T-cell (primary cell): ENCODE data around the gene KSR1. TPM values are rescaled to one million over a fixed set of nuclear protein-coding genes. Genes with fewer than 3 reads are reported as not detected.

Experiments
- ATAC-seq, 4 experiments: fragments of 200-7000 bp in 3 of 4; fragments of 150-1000 bp in 1 of 4; cut with Tn5 transposase; replicated peaks in 1 of 4; 1 replicate in 3 of 4; 2 replicates in 1 of 4; pipeline ENCODE4 v1.10.0; 2021; ENCODE audit warnings: moderate library complexity in 3 of 4, mild to moderate bottlenecking in 2 of 4, moderate number of reproducible peaks in 1 of 4
- CTCF ChIA-PET, 2 donors: fragments of 300-600 bp; sonication (Branson Sonifier 250); formaldehyde crosslinking; loops; one replicate each; lab custom pipeline; 2022; ENCODE audit warnings: antibody characterized with exemption in 2 of 2; lab: Charles Lee
- POLR2A ChIA-PET, 2 donors: fragments of 300-600 bp; sonication (Branson Sonifier 250); formaldehyde crosslinking; loops; one replicate each; lab custom pipeline; 2022; ENCODE audit warnings: antibody characterized with exemption in 2 of 2; lab: Charles Lee
- DNase-seq, 35 experiments: peaks; one replicate each; pipeline versions ENCODE4 v3.0.0 to v3.0.0-alpha.2; 2013 to 2023
- H3K27ac ChIP-seq: one replicate; pipeline ENCODE4 v1.5.1; 2013; ENCODE audit warnings: low read length
- H3K27me3 ChIP-seq, 2 experiments: replicated peaks in 1 of 2; 1 replicate in 1 of 2; 2 replicates in 1 of 2; pipeline versions ENCODE4 v1.6.1 to v1.7.0; 2013; ENCODE audit warnings: low read length in 1 of 2, mixed read lengths in 1 of 2; ENCODE audit not compliant: control insufficient read depth in 2 of 2, insufficient read depth in 2 of 2; ENCODE audit errors: extremely low read depth in 1 of 2
- H3K36me3 ChIP-seq, 2 donors: 1 replicate in 1 of 2; 2 replicates in 1 of 2; pipeline versions ENCODE4 v1.6.1 to v1.7.0; 2013; ENCODE audit warnings: low read length in 1 of 2; ENCODE audit not compliant: control insufficient read depth in 2 of 2, insufficient read depth in 1 of 2; ENCODE audit errors: extremely low read depth in 1 of 2
- H3K4me1 ChIP-seq, 2 experiments: 1 replicate in 1 of 2; 2 replicates in 1 of 2; pipeline versions ENCODE4 v1.6.1 to v1.7.0; 2013; ENCODE audit warnings: low read length in 2 of 2, mixed read lengths in 1 of 2; ENCODE audit not compliant: insufficient read depth in 2 of 2, control insufficient read depth in 1 of 2; ENCODE audit errors: extremely low read depth in 1 of 2
- H3K4me3 ChIP-seq, 2 donors: 1 replicate in 1 of 2; 2 replicates in 1 of 2; pipeline versions ENCODE4 v1.5.1 to v1.7.0; 2013; ENCODE audit warnings: mild to moderate bottlenecking in 2 of 2, low read length in 1 of 2, moderate library complexity in 1 of 2; ENCODE audit not compliant: control insufficient read depth in 1 of 2; ENCODE audit errors: extremely low read depth in 1 of 2
- H3K9me3 ChIP-seq: 2 replicates; pipeline ENCODE4 v1.7.0; 2013
- H3K27ac Mint-ChIP-seq, 2 donors: one replicate each; pipeline ENCODE4 v1.8.0; 2020 to 2021; ENCODE audit warnings: mild to moderate bottlenecking in 2 of 2, mixed read lengths in 2 of 2
- H3K27me3 Mint-ChIP-seq, 2 donors: one replicate each; pipeline ENCODE4 v1.8.0; 2021 to 2022; ENCODE audit warnings: mixed read lengths in 2 of 2
- H3K36me3 Mint-ChIP-seq: one replicate; pipeline ENCODE4 v1.8.0; 2021; ENCODE audit warnings: mixed read lengths
- H3K4me1 Mint-ChIP-seq, 3 donors: one replicate each; pipeline ENCODE4 v1.8.0; 2020 to 2022; ENCODE audit warnings: mixed read lengths in 3 of 3, mild to moderate bottlenecking in 1 of 3
- H3K4me3 Mint-ChIP-seq, 3 donors: one replicate each; pipeline ENCODE4 v1.8.0; 2020 to 2022; ENCODE audit warnings: mild to moderate bottlenecking in 3 of 3, mixed read lengths in 3 of 3, moderate library complexity in 3 of 3
- H3K9me3 Mint-ChIP-seq, 3 donors: one replicate each; pipeline ENCODE4 v1.8.0; 2020 to 2022; ENCODE audit warnings: mixed read lengths in 3 of 3
- WGBS: methylation state at CpG from one replicate; pipeline ENCODE4 v1.1.5; 2013; ENCODE audit warnings: missing lambda C conversion rate; ENCODE audit not compliant: insufficient coverage; 5-methylcytosine and 5-hydroxymethylcytosine counted together
- total RNA-seq, 35 experiments: library from RNA in 6 of 35; stranded (reverse) in 6 of 35; fragments of 120-200 nt in 1 of 35; gene quantifications; one replicate each; pipeline versions ENCODE4 v1.2.1 to v1.2.4 and lab custom pipeline; 2013 to 2026

The KSR1 gene
- total RNA-seq, 5 donors from 2014 or later (not counting 1 experiment from before 2014, with no cell fraction given) = 26.8 to 35.8 (median 27.6) TPM

GRCh38 chr17:27449541-27449940 is 6.7 kb upstream of the KSR1 start:
- Mint-ChIP-seq H3K27me3 (peaks cover 0 to 11% of the 10 kb centered on the region in 2 donors), H3K36me3 (no peaks in the 10 kb centered on the region), H3K4me3 (no peak overlapping the region), H3K9me3 (no peaks in the 10 kb centered on the region), H3K27ac (no peak overlapping the region), H3K4me1 (no peaks in the 10 kb centered on the region)
- H3K36me3 ChIP-seq = no peaks in the 10 kb centered on the region
- POLR2A ChIA-PET = no interaction called here
- no peak overlapping the region for H3K27ac ChIP-seq
- CTCF ChIA-PET = no interaction called here
- ATAC-seq (no peak), DNase-seq (no peak)
- H3K9me3 ChIP-seq = no peaks in the 10 kb centered on the region
- H3K4me3 ChIP-seq = no peak overlapping the region
- H3K4me1 ChIP-seq = no peaks in the 10 kb centered on the region
- no peaks in the 10 kb centered on the region for H3K27me3 ChIP-seq
- 89% methylated on average over 4 of the region's 6 CpGs for WGBS

GRCh38 chr17:27449988-27450387 is 6.3 kb upstream of the KSR1 start:
- DNase-seq = no peak
- 100% methylated on average over 5 of the region's 5 CpGs for WGBS
- ATAC-seq = no peak
- Mint-ChIP-seq H3K4me1 (peaks cover under 1 to 1% (median under 1%) of the 10 kb centered on the region in 3 donors), H3K27ac (no peak overlapping the region), H3K27me3 (peaks cover 0 to 11% of the 10 kb centered on the region in 2 donors), H3K4me3 (no peak overlapping the region), H3K36me3 (no peaks in the 10 kb centered on the region), H3K9me3 (no peaks in the 10 kb centered on the region)
- no peaks in the 10 kb centered on the region for H3K4me1 ChIP-seq
- no peaks in the 10 kb centered on the region for H3K9me3 ChIP-seq
- H3K27ac ChIP-seq = no peak overlapping the region
- ChIA-PET POLR2A (no interaction called here), CTCF (no interaction called here)
- H3K27me3 ChIP-seq = no peaks in the 10 kb centered on the region
- H3K36me3 ChIP-seq = no peaks in the 10 kb centered on the region
- H3K4me3 ChIP-seq = no peak overlapping the region

- 62% methylated on average over 1 of the region's 1 CpG for WGBS
- no peaks in the 10 kb centered on the region for H3K9me3 Mint-ChIP-seq
- no peaks in the 10 kb centered on the region for H3K36me3 ChIP-seq
- H3K4me3 ChIP-seq = no peak overlapping the region
- H3K27me3 ChIP-seq = no peaks in the 10 kb centered on the region
- no peaks in the 10 kb centered on the region for H3K36me3 Mint-ChIP-seq
- H3K4me1 Mint-ChIP-seq = peaks cover 2 to 6% (median 4%) of the 10 kb centered on the region in 3 donors
- H3K4me3 Mint-ChIP-seq = no peak overlapping the region
- CTCF ChIA-PET = interaction anchor here in 1 of 2 donors (0.7 kb wide), 1 partner anchor 9 kb away, joined by 4 read pairs; no protein-coding TSS in a partner anchor
- H3K9me3 ChIP-seq = no peaks in the 10 kb centered on the region
- ATAC-seq (no peak), DNase-seq (no peak)
- H3K27ac ChIP-seq = no peak overlapping the region
- H3K4me1 ChIP-seq = no peaks in the 10 kb centered on the region
- peaks cover 0 to 11% of the 10 kb centered on the region in 2 donors for H3K27me3 Mint-ChIP-seq
- POLR2A ChIA-PET = interaction anchor here in 1 of 2 donors (0.6 kb wide), 1 partner anchor 86 kb away, joined by 6 read pairs; no protein-coding TSS in a partner anchor
- H3K27ac Mint-ChIP-seq = no peak overlapping the region
Measured at GRCh38 chr17:27450416-27450815, 5.8 kb upstream of the KSR1 start.

- CTCF ChIA-PET = no interaction called here
- H3K27ac ChIP-seq = no peak overlapping the region
- H3K4me1 ChIP-seq = peaks cover 0 to 7% of the 10 kb centered on the region in 2 experiments
- ATAC-seq = no peak
- no peaks in the 10 kb centered on the region for H3K9me3 Mint-ChIP-seq
- WGBS = 100% methylated on average over 1 of the region's 3 CpGs
- no peak overlapping the region for H3K27ac Mint-ChIP-seq
- H3K36me3 Mint-ChIP-seq = no peaks in the 10 kb centered on the region
- DNase-seq = no peak
- H3K4me1 Mint-ChIP-seq = peaks cover 6 to 9% (median 8%) of the 10 kb centered on the region in 3 donors
- POLR2A ChIA-PET = no interaction called here
- H3K36me3 ChIP-seq = no peaks in the 10 kb centered on the region
- no peaks in the 10 kb centered on the region for H3K9me3 ChIP-seq
- no peak overlapping the region for H3K4me3 Mint-ChIP-seq
- H3K4me3 ChIP-seq = no peak overlapping the region
- no peaks in the 10 kb centered on the region for H3K27me3 Mint-ChIP-seq
- no peaks in the 10 kb centered on the region for H3K27me3 ChIP-seq
Measured at GRCh38 chr17:27451906-27452305, 4.3 kb upstream of the KSR1 start.

- H3K36me3 Mint-ChIP-seq = no peaks in the 10 kb centered on the region
- H3K4me3 Mint-ChIP-seq = no peak overlapping the region
- H3K27ac Mint-ChIP-seq = no peak overlapping the region
- no peaks in the 10 kb centered on the region for H3K36me3 ChIP-seq
- ATAC-seq (no peak), DNase-seq (no peak)
- ChIA-PET CTCF (interaction anchor here in 1 of 2 donors (0.9 kb wide), 1 partner anchor 149 kb away, joined by 3 read pairs; no protein-coding TSS in a partner anchor), POLR2A (interaction anchor here in 1 of 2 donors (0.5 kb wide), 1 partner anchor 22 kb away, joined by 4 read pairs; no protein-coding TSS in a partner anchor)
- no peaks in the 10 kb centered on the region for H3K27me3 Mint-ChIP-seq
- H3K27me3 ChIP-seq = no peaks in the 10 kb centered on the region
- no peaks in the 10 kb centered on the region for H3K9me3 Mint-ChIP-seq
- H3K27ac ChIP-seq = no peak overlapping the region
- peaks cover 13 to 17% (median 16%) of the 10 kb centered on the region in 3 donors for H3K4me1 Mint-ChIP-seq
- no peaks in the 10 kb centered on the region for H3K9me3 ChIP-seq
- WGBS = 80% methylated on average over 5 of the region's 5 CpGs
- H3K4me3 ChIP-seq = no peak overlapping the region
- peaks cover 0 to 16% of the 10 kb centered on the region in 2 experiments for H3K4me1 ChIP-seq
Measured at GRCh38 chr17:27452828-27453227, 3.4 kb upstream of the KSR1 start.

- Mint-ChIP-seq H3K9me3 (no peaks in the 10 kb centered on the region), H3K4me3 (no peak overlapping the region), H3K4me1 (peaks cover 17 to 22% (median 19%) of the 10 kb centered on the region in 3 donors), H3K27ac (peak overlapping the region in 1 of 2 donors; percentile 21), H3K36me3 (no peaks in the 10 kb centered on the region), H3K27me3 (no peaks in the 10 kb centered on the region)
- Histone ChIP-seq H3K27ac (no peak overlapping the region), H3K36me3 (no peaks in the 10 kb centered on the region), H3K4me3 (no peak overlapping the region), H3K9me3 (no peaks in the 10 kb centered on the region), H3K27me3 (peaks cover 0 to under 1% of the 10 kb centered on the region in 2 experiments), H3K4me1 (peaks cover 0 to 23% of the 10 kb centered on the region in 2 experiments)
- DNase-seq (no peak), ATAC-seq (no peak)
- 95% methylated on average over 2 of the region's 2 CpGs for WGBS
- CTCF ChIA-PET = interaction anchor here in 1 of 2 donors (0.9 kb wide), 1 partner anchor 148 kb away, joined by 3 read pairs; no protein-coding TSS in a partner anchor
- POLR2A ChIA-PET = no interaction called here
Measured at GRCh38 chr17:27453471-27453870, 2.8 kb upstream of the KSR1 start.
